NB4 (cell line): ENCODE results near the gene VDAC1.

Experiments used
- DNase-seq: peaks from one replicate; pipeline ENCODE4 v3.0.0; 2010; ENCODE audit warnings: low read depth
- H3K4me3 ChIP-seq: one replicate; pipeline ENCODE4 v1.5.1; 2011; ENCODE audit warnings: mild to moderate bottlenecking, low read depth, low read length, moderate library complexity
- MYC ChIP-seq: IDR thresholded peaks from 2 replicates; pipeline ENCODE4 v1.6.1; 2011; ENCODE audit warnings: low read depth, low read length
- POLR2A ChIP-seq: IDR thresholded peaks from 2 replicates; pipeline ENCODE4 v1.6.1; 2011; ENCODE audit warnings: mild to moderate bottlenecking; ENCODE audit not compliant: insufficient read length; ENCODE audit errors: extremely low read depth
- TF ChIP-seq, protein P1 (sequence below): IDR thresholded peaks from one replicate; pipeline ENCODE4 v1.5.1; 2012; ENCODE audit warnings: low read depth, low read length
- TF ChIP-seq, protein P2 (sequence below): IDR thresholded peaks from 2 replicates; pipeline ENCODE4 v1.6.1; 2011; ENCODE audit warnings: low read depth, low read length

VDAC1 gene

DNA sequence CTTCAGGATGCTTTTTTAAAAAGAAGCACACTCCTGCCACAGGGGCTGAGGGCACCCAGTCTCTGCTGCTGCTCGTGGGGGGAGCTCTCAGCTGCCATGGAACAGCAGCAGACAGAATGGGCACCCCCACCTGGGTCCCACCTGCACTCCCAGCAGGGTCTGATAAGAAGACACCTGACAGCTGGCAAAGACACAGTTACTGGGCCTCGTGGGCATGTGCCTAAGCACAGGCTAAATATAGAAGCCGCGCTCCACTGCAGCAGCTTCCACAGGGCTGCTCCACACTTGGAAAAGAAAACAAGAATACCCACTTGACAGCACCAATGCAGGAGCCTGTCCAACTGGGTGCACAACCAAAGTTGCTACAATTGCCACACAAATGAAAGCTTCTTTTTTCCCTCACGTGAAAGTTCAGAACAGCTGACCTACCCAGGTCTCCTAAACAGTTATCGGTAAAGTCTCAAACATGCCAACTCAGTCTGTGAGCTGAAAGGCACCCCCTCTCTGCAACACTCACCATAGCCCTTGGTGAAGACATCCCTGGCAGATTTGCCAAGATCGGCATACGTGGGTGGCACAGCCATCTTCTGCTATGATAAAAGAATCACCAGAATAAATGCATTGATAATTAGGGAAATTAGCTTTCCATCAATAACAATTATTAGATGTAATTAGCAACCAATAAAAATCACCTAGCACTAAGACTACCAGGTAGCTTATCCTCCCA, 12.2 kb downstream of the VDAC1 start:
- H3K4me3 ChIP-seq: no peak overlapping the region
- TF ChIP-seq POLR2A (no peak), MYC (no peak)
- TF ChIP-seq, protein P1, sequence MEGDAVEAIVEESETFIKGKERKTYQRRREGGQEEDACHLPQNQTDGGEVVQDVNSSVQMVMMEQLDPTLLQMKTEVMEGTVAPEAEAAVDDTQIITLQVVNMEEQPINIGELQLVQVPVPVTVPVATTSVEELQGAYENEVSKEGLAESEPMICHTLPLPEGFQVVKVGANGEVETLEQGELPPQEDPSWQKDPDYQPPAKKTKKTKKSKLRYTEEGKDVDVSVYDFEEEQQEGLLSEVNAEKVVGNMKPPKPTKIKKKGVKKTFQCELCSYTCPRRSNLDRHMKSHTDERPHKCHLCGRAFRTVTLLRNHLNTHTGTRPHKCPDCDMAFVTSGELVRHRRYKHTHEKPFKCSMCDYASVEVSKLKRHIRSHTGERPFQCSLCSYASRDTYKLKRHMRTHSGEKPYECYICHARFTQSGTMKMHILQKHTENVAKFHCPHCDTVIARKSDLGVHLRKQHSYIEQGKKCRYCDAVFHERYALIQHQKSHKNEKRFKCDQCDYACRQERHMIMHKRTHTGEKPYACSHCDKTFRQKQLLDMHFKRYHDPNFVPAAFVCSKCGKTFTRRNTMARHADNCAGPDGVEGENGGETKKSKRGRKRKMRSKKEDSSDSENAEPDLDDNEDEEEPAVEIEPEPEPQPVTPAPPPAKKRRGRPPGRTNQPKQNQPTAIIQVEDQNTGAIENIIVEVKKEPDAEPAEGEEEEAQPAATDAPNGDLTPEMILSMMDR: no peak
- TF ChIP-seq, protein P2, sequence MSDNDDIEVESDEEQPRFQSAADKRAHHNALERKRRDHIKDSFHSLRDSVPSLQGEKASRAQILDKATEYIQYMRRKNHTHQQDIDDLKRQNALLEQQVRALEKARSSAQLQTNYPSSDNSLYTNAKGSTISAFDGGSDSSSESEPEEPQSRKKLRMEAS: no peak
- DNase-seq: no peak

DNA sequence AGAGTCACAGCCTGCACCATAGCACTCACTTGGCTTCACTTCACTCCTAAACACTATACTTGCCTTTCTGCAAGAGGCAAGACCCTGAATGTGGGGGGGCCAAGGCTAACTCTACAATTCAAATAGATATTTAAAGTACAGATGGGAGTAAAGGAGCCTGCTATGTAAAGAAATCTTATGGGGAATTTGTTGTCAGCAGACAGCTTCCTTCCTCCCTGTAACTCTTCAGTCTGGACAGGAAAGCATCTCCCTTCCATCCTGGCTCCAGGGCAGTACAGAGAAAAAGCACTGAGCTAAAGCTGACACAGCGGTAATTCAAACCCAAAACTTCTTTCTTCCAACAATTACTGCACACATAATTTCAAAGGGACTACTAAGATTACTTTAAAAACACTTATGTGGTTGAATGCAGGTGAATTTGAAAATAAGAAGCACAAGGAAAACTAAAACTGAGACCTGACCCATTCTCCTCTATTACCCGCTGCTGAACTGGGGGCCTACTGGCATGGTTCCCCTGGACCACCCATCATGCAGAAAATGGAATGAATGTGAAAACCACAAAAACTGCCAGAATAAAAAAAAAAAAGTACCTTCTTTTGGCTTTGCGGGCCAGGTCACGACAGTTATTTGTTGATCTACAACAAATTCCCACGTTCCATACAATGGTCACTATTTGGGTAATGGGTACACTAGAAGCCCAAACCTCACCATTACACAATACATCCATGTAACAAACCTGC, 13.4 kb downstream of the VDAC1 start:
- TF ChIP-seq, protein P2: no peak
- TF ChIP-seq POLR2A: no peak
- no peak for TF ChIP-seq MYC
- TF ChIP-seq, protein P1: no peak
- DNase-seq: no peak
- H3K4me3 ChIP-seq: no peak overlapping the region

DNA sequence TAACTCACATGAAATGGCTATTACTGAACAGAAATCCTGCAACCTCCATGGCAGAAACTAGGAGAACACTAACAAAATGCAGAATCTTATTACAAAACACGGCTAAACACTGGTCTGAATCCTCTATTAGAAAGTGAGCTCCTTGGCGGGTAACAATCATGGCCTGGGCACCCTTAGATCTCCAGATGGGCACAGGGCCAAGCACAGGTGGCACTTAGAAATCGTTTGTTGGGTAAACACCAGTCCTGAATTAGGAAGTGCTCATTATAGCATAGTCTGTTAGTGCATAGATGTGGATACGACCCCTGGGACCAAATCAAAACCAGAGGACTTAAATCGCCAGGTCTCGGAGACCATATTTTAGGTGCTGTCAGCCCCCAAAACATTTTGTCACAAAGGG, 14.4 kb downstream of the VDAC1 start:
- TF ChIP-seq, protein P1: no peak
- no peak for TF ChIP-seq POLR2A
- TF ChIP-seq, protein P2: no peak
- no peak for TF ChIP-seq MYC
- H3K4me3 ChIP-seq: no peak overlapping the region
- DNase-seq: no peak

DNA sequence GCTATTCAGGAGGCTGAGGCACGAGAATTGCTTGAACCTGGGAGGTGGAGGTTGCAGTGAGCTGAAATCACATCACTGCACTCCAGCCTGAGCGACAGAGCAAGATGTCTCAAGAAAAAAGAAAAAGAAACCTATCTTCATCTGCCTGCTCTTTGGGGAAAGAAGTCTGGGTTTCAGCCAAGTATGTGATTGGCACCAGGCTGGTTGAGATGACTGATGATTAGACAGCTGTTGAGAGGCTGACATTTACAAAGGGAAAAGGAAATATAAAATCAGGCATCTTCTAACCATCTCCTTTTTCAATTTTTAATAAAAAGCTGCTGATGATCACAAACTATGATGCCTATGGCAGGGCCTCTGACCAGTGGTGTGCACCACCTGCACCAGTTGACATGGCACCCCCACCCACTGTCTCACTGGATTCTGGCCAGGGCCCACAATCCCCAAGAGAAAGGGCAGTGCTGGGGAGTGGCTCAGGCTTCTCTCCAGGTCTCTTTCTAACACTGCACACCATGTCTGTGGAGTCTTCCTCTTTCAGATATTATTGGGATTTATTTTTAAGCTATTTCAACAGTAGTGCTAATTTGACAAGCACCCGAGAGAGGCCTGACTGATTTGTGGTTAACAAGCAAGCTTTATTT, 19.1 kb downstream of the VDAC1 start:
- DNase-seq: no peak
- TF ChIP-seq MYC: no peak
- TF ChIP-seq, protein P2: no peak
- no peak for TF ChIP-seq POLR2A
- TF ChIP-seq, protein P1: no peak
- no peak overlapping the region for H3K4me3 ChIP-seq

DNA sequence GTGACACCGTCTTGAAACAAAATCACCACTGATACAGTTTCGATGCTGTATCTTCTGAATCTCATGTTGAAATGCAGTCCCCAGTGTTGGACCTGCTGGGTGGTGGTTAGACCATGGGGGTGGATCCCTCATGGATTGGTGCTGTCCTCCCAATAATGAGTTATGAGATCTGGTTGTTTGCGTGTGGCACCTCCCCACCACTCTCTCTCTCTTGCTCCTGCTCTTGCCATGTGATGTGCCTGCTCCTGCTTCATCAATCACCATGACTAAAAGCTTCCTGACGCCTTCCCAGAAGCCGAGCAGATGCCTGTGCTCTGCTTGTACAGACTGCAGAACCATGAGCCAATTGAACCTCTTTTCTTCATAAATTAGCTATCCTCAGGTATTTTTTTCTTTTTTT, 21.1 kb downstream of the VDAC1 start:
- TF ChIP-seq, protein P1: no peak
- TF ChIP-seq, protein P2: no peak
- TF ChIP-seq MYC: no peak
- H3K4me3 ChIP-seq: no peak overlapping the region
- DNase-seq: no peak
